Measurements from ENCODE around the gene FRMD4A.
"Not testable (repeated sequence)": the region's sequence is repeated elsewhere in the genome, so short reads cannot be mapped to it uniquely, and the experiment has no call there.

Gene FRMD4A

DNA sequence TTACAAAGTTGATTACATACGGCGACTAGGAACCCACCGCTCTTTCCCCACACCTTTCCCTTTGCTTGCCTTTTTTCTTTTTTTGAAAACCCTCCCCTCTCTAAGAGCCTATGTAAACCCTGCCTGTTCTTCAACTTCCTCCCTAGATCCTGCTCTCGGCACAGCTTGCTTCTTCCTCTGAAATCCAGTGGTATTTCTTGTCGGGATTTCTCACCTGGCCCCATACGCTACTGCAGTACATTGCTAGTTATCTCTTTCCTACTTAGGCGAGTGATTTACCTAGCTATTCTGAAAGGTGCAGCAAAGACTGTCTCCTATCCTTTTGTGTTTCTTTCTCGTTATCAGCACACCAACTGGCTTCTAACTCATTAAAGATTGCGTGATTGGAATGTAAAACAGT lies 372.9 kb downstream of the FRMD4A start:
- H3K4me3 ChIP-seq (ENCODE audit: low read depth in 1 of 2, low read length in 1 of 2), result no peak overlapping the region
- peaks cover 32% of the 10 kb centered on the region for H3K27me3 ChIP-seq
- H3K27ac ChIP-seq, result no peak overlapping the region
- H3K9me3 ChIP-seq, result no peaks in the 10 kb centered on the region
- no peak for TF ChIP-seq CTCF (IDR thresholded peaks at IDR 0.05)
- H3K4me1 ChIP-seq (ENCODE audit: control insufficient read depth in 1 of 2, insufficient read depth in 1 of 2, low read depth in 1 of 2, low read length in 1 of 2), result no peaks in the 10 kb centered on the region
- no peaks in the 10 kb centered on the region for H3K36me3 ChIP-seq

- H3K9me3 ChIP-seq, result no peaks in the 10 kb centered on the region
- no peak overlapping the region for H3K27ac ChIP-seq
- H3K4me1 ChIP-seq (ENCODE audit: control insufficient read depth in 1 of 2, insufficient read depth in 1 of 2, low read depth in 1 of 2, low read length in 1 of 2), result no peaks in the 10 kb centered on the region
- no peak for TF ChIP-seq CTCF (IDR thresholded peaks at IDR 0.05)
- H3K36me3 ChIP-seq, result no peaks in the 10 kb centered on the region
- H3K27me3 ChIP-seq, result peaks cover 21% of the 10 kb centered on the region
- H3K4me3 ChIP-seq (ENCODE audit: low read depth in 1 of 2, low read length in 1 of 2), result no peak overlapping the region
These were observed 373.9 kb downstream of the FRMD4A start for GRCh38 chr10:13956826-13957225.

DNA sequence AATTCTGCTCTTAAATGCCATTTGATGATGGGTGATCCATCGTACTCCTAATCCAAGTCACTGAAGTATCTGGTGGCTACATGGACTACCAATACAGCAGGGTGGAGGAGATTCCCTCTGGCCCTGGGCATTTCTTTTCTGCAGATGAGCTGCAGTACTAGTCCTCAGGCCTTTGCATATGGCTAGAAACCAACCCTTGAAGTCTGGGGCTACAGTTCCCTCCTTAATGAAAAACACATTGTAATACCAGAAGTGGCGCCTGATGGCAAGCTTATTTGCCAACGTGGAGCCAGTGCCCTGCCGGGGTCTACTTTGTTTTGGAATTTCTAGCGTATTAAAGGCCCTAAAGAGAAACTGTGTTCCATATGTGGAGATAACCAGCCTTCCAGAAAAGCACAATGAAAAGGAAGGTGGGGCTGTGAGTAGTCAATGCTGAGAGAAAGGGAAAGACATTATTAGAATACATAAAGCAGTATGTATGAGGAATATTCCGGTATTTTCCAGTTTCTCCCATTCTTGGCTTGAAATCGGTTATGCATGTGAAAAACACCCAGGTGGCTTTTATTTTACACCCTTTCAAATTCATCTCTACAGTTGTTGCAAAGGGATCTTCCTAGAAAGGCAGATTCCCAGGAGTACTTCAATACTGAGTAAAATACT lies 375.2 kb downstream of the FRMD4A start:
- Histone ChIP-seq H3K9me3 (no peaks in the 10 kb centered on the region), H3K27me3 (peaks cover 8% of the 10 kb centered on the region), H3K27ac (no peak overlapping the region), H3K4me3 (ENCODE audit: low read depth in 1 of 2, low read length in 1 of 2) (no peak overlapping the region), H3K36me3 (no peaks in the 10 kb centered on the region), H3K4me1 (ENCODE audit: control insufficient read depth in 1 of 2, insufficient read depth in 1 of 2, low read depth in 1 of 2, low read length in 1 of 2) (no peaks in the 10 kb centered on the region)
- TF ChIP-seq CTCF (IDR thresholded peaks at IDR 0.05), result no peak

DNA sequence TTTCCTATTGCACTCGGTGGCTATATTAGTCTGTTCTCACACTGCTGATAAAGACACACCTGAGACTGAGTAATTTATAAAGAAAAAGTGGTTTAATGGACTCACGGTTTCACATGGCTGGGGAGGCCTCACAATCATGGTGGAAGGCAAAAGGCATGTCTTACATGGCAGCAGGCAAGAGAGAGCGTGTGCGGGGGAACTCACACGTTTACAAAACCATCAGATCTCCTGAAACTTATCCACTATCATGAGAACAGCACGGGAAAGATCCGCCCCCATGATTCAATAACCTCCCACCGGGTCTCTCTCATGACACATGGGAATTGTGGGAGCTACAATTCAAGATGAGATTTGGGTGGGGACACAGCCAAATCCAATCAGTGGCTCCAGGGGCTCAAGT lies 376.5 kb downstream of the FRMD4A start:
- not testable (repeated sequence) for H3K36me3 ChIP-seq; H3K27me3 ChIP-seq; H3K4me1 ChIP-seq (ENCODE audit: control insufficient read depth in 1 of 2, insufficient read depth in 1 of 2, low read depth in 1 of 2, low read length in 1 of 2); H3K27ac ChIP-seq; H3K9me3 ChIP-seq; H3K4me3 ChIP-seq (ENCODE audit: low read depth in 1 of 2, low read length in 1 of 2)

- H3K4me1 ChIP-seq (ENCODE audit: control insufficient read depth in 1 of 2, insufficient read depth in 1 of 2, low read depth in 1 of 2, low read length in 1 of 2), result no peaks in the 10 kb centered on the region
- H3K27me3 ChIP-seq, result no peaks in the 10 kb centered on the region
- H3K9me3 ChIP-seq, result no peaks in the 10 kb centered on the region
- H3K36me3 ChIP-seq, result no peaks in the 10 kb centered on the region
- no peak overlapping the region for H3K4me3 ChIP-seq (ENCODE audit: low read depth in 1 of 2, low read length in 1 of 2)
- no peak for TF ChIP-seq CTCF (IDR thresholded peaks at IDR 0.05)
- no peak overlapping the region for H3K27ac ChIP-seq
These were observed 377.4 kb downstream of the FRMD4A start for GRCh38 chr10:13953371-13953770.

GRCh38 chr10:13950543-13950939 lies 380.2 kb downstream of the FRMD4A start:
- H3K27me3 ChIP-seq, result no peaks in the 10 kb centered on the region
- H3K27ac ChIP-seq, result no peak overlapping the region
- H3K4me1 ChIP-seq (ENCODE audit: control insufficient read depth in 1 of 2, insufficient read depth in 1 of 2, low read depth in 1 of 2, low read length in 1 of 2), result no peaks in the 10 kb centered on the region
- no peak overlapping the region for H3K4me3 ChIP-seq (ENCODE audit: low read depth in 1 of 2, low read length in 1 of 2)
- no peak for TF ChIP-seq CTCF (IDR thresholded peaks at IDR 0.05)
- H3K36me3 ChIP-seq, result no peaks in the 10 kb centered on the region
- H3K9me3 ChIP-seq, result no peaks in the 10 kb centered on the region
